ENCODE data around the gene SLC22A5.
"Not testable (repeated sequence)": the region's sequence is repeated elsewhere in the genome, so short reads cannot be mapped to it uniquely, and the experiment has no call there.

SLC22A5 gene

DNA sequence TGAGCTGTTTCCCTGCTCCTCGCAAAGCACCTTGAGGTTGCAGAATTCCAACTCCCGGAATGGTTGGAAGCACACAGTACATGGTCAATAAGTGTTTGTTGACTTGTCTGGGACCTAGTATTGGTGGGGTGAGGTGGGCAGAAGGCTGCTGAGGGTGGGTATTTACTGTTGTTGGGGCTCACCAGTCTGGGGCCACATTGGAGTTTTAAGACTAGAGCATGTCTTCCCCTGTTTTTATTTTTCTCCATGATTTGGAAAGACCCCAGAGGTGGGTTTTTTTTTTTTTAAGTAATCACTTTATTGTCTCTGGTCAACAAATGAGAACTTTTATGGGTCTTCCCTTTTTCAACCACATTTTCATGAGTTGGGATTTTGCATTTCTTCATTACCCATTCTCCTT, 65.9 kb downstream of the SLC22A5 start:
- no peaks in the 10 kb centered on the region for H3K27me3 ChIP-seq
- no peaks in the 10 kb centered on the region for H3K4me1 ChIP-seq
- H3K9me3 ChIP-seq, result no peaks in the 10 kb centered on the region
- no peak overlapping the region for H3K4me3 ChIP-seq (ENCODE audit: low read depth, low read length)
- TF ChIP-seq, protein P1, sequence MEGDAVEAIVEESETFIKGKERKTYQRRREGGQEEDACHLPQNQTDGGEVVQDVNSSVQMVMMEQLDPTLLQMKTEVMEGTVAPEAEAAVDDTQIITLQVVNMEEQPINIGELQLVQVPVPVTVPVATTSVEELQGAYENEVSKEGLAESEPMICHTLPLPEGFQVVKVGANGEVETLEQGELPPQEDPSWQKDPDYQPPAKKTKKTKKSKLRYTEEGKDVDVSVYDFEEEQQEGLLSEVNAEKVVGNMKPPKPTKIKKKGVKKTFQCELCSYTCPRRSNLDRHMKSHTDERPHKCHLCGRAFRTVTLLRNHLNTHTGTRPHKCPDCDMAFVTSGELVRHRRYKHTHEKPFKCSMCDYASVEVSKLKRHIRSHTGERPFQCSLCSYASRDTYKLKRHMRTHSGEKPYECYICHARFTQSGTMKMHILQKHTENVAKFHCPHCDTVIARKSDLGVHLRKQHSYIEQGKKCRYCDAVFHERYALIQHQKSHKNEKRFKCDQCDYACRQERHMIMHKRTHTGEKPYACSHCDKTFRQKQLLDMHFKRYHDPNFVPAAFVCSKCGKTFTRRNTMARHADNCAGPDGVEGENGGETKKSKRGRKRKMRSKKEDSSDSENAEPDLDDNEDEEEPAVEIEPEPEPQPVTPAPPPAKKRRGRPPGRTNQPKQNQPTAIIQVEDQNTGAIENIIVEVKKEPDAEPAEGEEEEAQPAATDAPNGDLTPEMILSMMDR (IDR thresholded peaks at IDR 0.05; ENCODE audit: low read depth, low read length), result no peak
- DNase-seq, result no peak
- H3K36me3 ChIP-seq, result no peaks in the 10 kb centered on the region

DNA sequence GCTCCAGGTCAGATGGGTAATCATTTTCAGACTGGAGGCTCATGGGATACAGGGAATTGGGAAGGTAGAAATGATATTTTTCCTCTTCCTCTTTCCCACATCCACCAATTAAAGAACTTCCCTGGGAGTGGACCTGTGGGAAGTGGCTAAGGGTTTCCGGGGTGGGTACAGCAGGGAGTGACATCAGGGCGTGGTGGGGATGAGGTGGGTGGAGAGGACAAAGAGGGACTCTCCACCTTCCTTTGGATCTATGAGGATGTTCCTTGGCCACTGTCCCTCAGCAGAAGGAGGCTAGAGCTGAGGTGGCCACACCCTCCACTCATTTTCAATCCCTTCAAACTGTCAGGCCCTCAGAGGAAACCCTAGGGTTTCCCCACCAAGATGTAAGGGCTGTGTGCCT, 66.4 kb downstream of the SLC22A5 start:
- TF ChIP-seq, protein P1 (IDR thresholded peaks at IDR 0.05; ENCODE audit: low read depth, low read length), result no peak
- H3K9me3 ChIP-seq, result no peaks in the 10 kb centered on the region
- no peaks in the 10 kb centered on the region for H3K36me3 ChIP-seq
- DNase-seq, result no peak
- no peak overlapping the region for H3K4me3 ChIP-seq (ENCODE audit: low read depth, low read length)
- no peaks in the 10 kb centered on the region for H3K27me3 ChIP-seq
- H3K4me1 ChIP-seq, result no peaks in the 10 kb centered on the region

DNA sequence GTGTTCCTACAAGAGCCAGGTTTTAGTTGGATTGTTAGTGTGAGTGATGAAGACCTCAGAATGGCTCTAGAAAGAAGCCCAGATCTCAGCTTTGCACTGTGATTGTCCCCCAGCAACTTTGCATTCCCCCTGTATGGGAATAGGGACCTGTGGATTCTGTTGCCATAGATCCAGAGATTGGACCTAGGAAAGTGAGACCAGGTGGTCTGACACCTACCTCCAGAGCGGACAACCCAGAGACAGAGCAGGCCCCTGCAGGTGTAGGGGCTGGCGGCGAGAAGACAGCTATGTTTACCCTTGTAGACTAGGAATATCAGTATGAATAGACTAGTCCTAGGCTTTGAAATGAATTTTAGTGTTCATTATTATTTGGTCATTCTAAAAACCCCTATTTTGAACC, 67.4 kb downstream of the SLC22A5 start:
- H3K4me1 ChIP-seq, result no peaks in the 10 kb centered on the region

DNA sequence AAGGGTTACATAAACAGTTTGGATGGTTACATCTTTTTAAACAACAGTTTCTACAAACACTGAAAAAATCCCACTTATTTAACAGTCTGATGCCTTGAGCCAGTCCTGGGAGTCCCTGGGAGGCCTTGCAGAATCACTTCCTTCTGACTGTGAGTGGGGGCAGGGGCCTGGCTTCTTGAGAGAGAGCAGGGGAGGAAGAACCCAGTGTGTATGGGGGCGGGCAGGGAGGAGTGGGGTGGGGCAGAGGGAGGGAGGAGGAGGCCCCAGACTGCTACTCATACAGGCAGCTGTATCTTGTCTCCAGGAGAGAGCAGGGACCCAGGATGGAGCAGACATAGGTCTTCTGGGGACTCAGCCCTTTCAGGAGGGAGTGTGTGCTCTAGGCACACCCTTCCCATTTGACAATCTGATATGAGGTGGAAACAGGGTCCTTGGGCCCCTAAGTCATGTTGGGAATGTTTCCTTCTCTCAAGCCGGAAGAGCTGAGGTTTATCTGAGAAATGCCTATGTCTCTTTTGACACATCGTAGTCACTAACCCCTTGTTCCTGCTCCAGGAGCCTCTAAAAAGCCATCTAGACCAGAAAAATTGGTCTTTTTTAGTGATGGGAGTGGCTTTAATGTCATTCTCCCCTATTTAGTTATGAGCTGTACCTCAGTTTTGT, 68.2 kb downstream of the SLC22A5 start:
- no peaks in the 10 kb centered on the region for H3K36me3 ChIP-seq
- DNase-seq, result no peak
- no peaks in the 10 kb centered on the region for H3K27me3 ChIP-seq

More for the DNA sequence above, 67.4 kb downstream of the SLC22A5 start:
- Histone ChIP-seq H3K4me3 (ENCODE audit: low read depth, low read length) (no peak overlapping the region), H3K36me3 (no peaks in the 10 kb centered on the region), H3K9me3 (no peaks in the 10 kb centered on the region), H3K27me3 (no peaks in the 10 kb centered on the region)
- TF ChIP-seq, protein P1 (IDR thresholded peaks at IDR 0.05; ENCODE audit: low read depth, low read length), result no peak
- no peak for DNase-seq

DNA sequence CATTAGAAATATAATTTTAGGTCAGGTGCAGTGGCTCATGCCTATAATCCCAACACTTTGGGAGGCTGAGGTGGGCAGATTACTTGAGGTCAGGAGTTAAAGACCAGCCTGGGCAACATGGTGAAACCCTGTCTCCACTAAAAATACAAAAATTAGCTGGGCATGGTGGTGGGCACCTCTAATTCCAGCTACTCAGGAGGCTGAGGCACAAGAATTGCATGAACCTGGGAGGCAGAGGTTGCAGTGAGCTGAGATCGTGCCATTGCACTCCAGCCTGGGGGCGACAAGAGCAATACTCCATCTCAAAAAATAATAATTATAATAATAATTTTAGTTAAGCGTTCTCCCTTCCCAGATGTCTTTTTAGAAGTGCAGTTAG, 68.7 kb downstream of the SLC22A5 start:
- not testable (repeated sequence) for H3K4me1 ChIP-seq; H3K4me3 ChIP-seq (ENCODE audit: low read depth, low read length); H3K27me3 ChIP-seq; H3K36me3 ChIP-seq; H3K9me3 ChIP-seq; DNase-seq

More for the DNA sequence above, 68.2 kb downstream of the SLC22A5 start:
- TF ChIP-seq, protein P1 (IDR thresholded peaks at IDR 0.05; ENCODE audit: low read depth, low read length), result no peak
- Histone ChIP-seq H3K4me1 (no peaks in the 10 kb centered on the region), H3K4me3 (ENCODE audit: low read depth, low read length) (no peak overlapping the region), H3K9me3 (no peaks in the 10 kb centered on the region)

DNA sequence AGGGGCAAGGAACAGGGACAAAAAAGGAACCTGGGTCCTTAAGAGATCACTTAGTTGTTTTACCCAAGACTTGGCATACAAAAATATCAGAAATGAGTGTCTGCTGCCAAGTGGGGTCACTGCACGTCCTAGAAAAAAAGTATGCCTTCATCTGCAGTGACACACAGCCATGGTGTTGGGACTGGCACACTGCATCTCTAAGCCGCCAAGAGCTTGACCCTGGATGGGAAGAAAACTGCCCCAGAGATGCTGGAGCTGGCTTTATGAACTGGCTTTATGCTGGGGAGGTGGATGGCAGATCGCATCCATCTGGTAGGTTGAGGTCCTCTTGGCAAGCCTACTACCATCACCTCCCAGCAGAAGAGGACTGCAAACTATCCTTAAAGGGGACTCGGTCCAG, 69.4 kb downstream of the SLC22A5 start:
- Histone ChIP-seq H3K4me3 (ENCODE audit: low read depth, low read length) (no peak overlapping the region), H3K4me1 (no peaks in the 10 kb centered on the region), H3K27me3 (no peaks in the 10 kb centered on the region), H3K9me3 (no peaks in the 10 kb centered on the region), H3K36me3 (no peaks in the 10 kb centered on the region)
- DNase-seq, result no peak
- TF ChIP-seq, protein P1 (IDR thresholded peaks at IDR 0.05; ENCODE audit: low read depth, low read length), result no peak
